NCI-H1092 treated with DMSO at 0.1 percent for 48 hours (cell line): ENCODE results near the gene DBP.

Source experiments
- DNase-seq: peaks from one replicate; lab custom pipeline; 2025; lab: John Stamatoyannopoulos, UW

DBP gene

DNA sequence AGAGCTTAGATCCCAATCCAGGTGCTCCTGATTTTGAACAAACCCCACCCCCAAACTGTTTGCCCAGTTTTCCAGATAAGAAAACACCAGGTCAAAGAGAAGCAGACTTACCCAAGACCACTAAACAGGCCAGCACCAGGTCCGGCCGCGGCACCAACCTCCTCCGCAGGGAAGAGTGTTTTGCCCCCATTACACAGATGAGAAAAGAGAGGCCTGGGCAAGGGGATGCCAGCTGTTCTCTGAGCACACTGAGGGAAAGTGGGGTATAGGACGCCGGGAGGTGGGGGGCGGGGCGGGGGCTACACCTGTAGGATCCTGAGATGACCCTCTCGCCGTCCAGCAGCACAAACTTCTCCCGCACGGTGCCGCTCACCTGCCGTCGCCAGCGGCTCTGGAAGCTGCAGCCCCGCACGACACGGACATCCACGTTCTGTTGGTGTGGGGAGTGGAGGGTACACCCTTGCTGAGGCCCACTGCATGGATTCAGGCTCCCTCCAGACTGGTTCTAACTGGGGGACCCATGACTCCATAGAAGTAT, 27.5 kb downstream of the DBP start:
- DNase-seq: no peak

DNA sequence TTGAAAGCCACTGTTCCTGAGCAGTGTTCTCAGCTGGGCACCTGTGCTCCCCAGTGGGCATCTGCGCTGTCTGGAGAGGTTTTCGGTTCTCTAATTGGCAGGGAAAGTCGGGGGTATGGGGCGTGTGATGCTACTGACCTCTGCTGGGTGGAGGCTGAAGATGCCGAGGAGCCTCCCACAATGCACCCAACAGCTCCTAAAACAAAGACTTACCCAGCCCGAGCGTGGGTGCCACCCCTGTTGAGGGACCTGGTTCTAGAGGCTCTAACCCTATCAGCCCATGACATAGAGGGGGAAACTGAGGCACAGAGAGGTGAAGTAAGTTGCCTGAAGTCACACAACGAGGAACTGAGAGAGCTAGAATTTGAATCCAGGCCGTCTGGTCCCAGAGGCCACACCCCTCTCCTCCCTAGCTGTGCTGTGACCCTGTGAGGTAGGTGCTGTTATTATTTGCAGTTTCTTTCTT, 28.3 kb downstream of the DBP start:
- peak; percentile 40 for DNase-seq

DNA sequence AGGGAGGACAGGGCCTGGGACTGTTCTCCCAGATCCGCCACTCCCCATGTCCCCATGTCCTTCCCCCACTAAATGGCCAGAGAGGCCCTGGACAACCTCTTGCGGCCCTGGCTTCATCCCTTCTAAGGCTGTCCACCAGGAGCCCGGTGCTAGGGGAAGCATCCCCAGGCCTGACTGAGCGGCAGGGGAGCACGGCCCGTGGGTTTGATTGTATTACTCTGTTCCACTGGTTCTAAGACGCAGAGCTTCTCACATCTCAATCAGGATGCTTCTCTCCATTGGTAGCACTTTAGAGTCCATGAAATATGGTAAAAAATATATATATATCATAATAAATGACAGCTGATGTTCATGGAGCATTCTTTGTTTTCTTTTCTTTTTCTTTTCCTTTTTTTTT, 29.8 kb downstream of the DBP start:
- DNase-seq: no peak

DNA sequence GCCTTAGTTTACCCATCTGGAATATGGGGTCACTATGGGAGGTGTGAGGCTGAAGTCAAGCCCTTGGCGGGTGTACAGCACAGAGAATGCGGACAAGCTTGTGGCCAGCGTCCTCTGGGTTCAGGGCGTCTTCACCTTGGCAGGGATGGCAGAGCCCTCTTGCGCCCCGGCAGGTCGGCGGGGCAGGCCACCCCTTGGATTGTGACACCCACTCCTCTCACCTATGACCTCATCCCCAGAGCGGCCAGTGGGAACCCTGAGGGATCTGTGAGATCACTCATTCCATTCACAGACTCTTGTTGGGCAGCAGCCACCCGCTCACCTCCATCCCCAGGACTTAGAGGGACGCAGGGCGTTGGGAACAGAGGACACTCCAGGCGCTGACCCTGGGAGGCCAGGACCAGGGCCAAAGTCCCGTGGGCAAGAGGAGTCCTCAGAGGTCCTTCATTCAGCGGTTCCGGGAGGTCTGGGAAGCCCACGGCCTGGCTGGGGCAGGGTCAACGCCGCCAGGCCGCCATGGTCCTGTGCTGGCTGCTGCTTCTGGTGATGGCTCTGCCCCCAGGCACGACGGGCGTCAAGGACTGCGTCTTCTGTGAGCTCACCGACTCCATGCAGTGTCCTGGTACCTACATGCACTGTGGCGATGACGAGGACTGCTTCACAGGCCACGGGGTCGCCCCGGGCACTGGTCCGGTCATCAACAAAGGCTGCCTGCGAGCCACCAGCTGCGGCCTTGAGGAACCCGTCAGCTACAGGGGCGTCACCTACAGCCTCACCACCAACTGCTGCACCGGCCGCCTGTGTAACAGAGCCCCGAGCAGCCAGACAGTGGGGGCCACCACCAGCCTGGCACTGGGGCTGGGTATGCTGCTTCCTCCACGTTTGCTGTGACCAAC, 30.5 kb downstream of the DBP start, which contains the start of gene SPACA4:
Gene SPACA4 (plus strand): TSS at position 280 of the 896 bp plus-strand sequence. CDS start 237 bp downstream, at position 517.
- DNase-seq: no peak

DNA sequence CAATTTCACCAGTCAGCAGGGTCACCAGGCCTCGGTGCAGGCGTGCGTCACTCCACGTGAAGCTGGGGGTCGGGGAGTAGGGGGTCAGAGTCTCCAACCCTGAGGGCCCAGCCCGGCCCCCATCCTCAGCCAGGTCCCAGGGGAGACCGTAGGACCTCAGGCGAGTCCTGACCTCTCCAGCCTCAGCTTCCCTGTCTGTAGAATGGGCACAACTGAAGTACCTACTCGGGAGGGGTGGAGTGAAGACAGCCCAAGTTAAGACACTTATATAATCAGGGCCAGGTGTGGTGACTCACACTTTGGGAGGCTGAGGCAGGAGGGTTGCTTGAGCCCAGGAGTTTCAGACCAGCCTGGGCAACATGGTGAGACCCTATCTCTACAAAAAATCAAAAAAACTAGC, 33.3 kb downstream of the DBP start:
- no peak for DNase-seq

DNA sequence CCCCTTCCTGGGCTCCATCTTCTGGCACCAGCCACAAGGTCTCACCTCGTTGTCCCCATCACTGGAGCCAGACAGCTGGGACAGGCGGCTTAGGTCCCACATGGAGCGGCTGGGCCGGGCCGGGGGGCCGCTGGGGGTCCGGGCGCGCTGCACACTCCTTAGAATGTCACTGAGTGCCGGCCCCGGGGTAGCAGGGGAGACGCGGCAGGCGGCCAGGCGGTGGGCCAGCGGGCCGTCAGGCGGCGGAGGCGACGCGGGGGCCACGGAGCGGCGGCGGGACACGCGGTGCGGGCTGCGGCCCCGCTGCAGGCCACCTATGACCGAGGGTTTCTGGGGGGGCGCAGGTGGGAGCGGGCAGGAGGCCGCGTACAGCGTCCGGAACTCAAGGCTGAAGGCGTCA, 33.7 kb downstream of the DBP start:
- no peak for DNase-seq

DNA sequence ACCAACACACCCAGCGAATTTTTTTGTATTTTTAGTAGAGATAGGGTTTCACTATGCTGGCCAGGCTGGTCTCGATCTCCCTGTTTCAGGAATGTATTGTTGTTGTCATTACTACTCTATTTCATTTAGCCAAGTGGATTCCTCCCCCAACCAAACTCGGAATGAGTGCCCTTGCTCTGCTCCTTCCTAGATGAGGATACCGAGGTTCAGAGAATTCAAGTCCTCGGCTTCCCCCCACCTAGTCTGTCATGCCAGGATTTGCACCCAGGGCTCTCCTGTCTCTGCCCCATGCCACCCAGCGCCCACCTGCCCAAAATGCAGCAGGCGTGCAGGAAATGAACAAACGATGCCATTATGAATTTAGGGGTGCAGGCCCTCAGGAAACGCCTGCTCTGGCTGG, 34.2 kb downstream of the DBP start:
- no peak for DNase-seq

DNA sequence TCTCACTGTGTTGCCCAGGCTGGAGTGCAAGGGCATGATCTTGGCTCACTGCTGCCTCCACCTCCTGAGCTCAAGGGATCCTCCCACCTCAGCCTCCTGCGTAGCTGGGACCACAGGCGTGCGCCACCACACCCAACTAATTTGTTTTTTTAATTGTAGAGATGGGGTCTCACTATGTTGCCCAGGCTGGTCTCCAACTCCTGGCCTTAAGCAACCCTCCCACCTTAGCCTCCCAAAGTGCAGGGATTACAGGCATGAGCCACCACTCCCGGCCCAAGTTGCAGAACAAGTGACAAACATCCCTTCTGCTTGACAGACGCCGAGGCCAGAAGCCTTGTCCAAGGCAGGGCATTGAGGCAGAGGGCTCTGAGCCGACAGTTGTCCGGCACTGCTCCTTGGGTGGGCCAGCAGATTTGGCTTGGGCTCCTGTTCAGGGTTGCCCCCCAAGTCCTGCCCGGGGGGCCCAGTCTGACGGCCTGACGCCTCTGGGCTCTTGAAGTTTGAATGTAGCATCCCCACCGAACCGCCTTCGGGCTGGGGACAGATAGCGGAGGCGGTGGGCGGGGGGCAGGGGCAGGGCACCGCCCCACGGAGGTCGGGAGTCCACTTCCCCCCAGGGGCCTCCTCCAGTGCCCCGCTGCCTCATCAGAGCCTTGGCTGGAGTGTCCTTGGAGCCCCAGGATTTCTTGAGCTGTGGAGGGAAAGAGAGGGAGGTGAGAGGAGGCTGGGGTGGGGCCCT, 36.3 kb downstream of the DBP start:
- no peak for DNase-seq

DNA sequence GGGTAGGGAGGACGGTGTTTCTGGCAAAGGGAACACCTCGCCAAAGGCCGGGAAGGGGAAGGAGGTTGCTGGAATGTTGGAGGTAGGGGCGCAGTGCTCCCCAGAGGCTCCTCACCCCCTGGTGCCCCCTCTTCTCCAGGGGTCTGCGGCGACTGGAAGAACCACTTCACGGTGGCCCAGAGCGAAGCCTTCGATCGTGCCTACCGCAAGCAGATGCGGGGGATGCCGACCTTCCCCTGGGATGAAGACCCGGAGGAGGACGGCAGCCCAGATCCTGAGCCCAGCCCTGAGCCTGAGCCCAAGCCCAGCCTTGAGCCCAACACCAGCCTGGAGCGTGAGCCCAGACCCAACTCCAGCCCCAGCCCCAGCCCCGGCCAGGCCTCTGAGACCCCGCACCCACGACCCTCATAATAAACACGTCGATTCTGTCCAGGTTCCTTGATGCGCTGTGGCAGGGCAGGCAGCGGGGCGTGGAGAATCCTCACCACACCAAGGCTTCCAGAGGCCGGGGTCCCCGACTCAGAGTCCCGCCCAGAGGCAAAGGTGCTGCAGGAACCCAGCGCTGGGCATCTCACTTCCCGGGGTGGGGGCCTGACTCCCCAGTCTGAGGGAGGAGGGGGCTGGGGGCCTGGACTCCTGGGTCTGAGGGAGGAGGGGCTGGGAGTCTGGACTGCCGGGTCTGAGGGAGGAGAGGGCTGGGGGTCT, 38.0 kb downstream of the DBP start:
- no peak for DNase-seq

DNA sequence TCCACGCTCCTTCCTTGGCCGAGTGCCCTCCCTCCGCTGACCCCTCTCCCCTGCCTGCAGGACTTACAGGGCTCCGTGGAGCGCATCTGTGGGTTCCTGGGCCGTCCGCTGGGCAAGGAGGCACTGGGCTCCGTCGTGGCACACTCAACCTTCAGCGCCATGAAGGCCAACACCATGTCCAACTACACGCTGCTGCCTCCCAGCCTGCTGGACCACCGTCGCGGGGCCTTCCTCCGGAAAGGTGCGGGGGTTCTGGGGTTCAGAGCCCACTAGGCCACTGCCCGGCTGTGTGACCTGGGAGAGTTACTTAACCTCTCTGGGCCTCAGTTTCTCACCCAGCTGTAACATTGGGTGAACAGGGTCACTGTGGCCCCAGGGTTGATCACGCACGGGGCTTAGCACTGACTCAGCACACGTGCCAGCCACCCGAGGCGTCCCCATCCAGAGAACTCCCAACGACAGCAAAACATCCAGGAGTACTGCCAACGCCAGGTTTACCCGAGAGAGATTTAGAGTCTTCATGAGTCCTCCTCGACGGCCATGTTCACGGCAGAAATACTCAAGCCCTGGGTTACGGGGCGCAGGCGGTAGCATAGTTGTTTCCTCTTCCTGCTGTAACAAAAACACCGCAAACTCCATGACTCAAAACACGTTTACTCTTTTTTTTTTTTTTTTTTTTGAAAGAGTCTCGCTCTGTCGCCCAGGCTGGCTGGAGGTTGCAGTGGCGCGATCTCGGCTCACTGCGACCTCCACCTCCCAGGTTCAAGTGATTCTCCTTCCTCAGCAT, 40.3 kb downstream of the DBP start:
- no peak for DNase-seq

DNA sequence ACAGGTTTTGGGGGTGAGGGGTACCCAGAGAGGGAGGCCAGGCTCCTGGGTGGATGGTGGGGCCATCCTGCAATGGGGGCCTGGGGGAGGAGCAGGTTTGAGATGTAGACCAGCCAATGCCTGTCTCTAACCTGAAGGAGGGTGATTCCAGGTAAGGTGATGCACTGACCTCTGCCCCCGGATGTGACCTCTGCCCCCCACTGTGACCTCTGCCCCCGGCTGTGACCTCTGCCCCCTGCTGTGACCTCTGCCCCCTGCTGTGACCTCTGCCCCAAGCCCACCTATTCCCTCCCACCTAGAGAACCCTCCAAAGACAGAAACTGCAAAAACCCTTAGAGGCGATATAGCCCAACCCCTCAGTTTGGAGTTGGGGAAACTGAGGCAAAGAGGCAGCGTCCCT, 40.9 kb downstream of the DBP start:
- DNase-seq: no peak

DNA sequence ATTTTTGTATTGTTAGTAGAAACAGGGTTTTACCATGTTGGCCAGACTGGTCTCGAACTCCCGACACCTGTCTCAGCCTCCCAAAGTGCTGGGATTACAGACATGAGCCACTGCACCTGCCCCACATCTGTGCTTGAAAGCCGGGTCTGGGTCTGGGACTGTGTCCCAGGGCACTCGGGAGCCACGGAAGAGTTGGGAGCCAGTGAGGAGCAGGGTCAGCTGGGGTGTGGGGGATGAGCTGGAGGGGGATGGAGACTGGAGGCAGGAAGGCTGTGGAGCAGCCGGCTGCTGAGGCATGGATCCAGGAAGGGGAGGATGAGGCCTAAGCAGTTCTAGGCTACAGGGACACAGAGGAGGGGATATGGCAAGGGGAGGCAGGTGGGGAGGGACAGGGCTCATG, 41.3 kb downstream of the DBP start:
- DNase-seq: no peak

DNA sequence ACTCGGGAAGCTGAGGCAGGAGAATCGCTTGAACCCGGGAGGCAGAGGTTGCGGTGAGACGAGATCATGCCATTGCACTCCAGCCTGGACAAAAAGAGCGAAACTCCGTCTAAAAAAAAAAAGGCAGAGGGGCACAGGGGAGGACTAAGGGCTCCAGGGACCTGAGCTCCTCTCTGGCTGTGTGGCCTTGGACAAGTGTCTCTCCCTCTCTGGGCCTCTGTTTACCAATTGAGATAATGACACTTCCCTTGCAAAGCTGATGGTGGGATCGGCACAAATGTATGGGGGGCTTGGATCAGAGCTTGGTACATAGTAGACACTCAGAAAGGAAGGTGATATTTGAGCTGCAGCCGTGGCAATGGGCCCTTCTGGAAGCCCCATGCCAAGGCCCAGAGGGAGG, 42.0 kb downstream of the DBP start:
- DNase-seq: no peak

DNA sequence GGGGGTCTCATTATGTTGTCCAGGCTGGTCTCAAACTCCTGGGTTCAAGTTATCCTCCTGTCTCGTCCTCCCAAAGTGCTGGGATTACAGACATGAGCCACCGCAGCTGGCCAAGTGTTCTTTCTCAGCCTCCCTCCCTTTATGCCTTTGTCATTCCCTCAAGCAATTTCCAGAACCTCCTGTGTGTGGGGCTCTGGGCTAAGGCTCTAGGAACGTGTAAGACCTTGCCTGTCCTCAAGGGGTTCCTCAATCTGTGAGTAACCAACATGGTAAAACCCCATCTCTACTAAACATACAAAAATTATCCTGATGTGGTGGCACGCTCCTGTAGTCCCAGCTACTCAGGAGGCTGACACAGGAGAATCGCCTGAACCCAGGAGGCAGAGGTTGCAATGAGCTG, 46.2 kb downstream of the DBP start:
- no peak for DNase-seq

DNA sequence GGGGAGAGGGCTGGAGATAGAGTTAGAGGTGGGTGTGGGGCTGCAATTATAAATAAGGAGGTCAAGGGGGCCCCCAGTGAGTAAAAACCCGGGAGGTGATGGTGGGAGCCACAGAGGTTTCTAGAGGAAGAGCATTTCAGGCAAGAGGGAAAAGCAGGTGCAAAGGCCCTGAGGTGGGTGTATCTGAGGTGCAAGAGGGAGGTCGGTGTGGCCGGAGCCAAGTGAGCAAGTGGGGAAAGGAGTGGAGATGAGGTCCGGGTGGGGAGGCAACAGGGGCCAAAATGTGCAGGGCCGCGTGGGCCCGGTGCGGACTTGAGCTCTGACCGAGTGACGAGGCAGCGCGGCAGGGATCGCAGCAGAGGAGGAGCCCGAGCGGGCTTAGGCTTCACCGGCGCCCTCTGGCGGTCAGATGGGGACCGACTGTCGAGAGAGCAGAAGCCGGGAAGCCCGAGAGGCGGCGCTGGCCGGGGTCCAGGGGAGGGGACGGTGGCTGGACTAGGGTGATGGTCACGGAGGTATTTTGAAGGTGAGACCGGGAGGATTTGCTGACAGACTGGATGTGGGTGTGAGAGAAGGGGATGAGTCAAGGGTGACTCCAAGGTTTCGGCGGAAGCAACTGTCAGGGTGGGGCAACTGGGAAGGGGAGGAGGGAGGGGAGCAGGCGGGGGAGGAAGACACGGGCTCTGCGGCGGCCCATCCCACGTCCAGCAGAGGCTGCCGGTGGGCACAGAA, 48.3 kb downstream of the DBP start:
- DNase-seq: peak; percentile 34

DNA sequence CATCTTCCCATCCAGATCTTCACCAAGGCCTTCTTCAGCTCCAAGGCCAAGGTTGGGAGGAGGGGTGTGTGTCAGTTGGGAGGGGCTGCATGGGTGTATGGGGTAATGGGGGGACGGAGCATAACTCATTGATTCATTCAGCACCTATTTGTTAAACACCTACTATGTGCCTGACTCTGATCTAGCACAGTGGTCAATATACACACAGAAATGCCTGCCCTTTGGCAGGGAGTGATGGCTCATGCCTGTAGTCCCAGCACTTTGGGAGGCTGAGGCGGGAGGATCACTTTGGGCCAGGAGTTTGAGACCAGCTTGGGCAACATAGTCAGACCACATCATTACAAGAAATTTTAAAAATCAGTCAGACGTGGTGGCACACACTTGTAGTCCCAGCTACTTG, 49.8 kb downstream of the DBP start:
- DNase-seq: no peak

DNA sequence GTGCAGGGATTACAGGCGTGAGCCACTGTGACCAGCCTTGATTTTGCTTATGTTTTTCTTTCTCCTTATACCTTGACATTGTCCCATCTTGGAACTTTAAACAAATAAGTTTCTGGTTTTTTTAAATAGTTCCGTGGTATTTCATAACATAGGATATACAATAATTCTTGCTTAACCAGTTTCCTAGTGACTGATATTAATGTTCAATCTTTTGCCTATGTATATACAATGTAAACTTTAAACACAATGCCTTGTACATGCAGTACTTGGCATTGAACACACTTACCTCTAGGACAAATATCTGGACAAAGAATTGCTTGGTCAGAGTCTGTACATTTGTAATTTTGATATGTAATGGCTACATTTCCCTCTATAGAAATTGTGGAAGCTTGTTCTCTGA, 55.0 kb downstream of the DBP start:
- DNase-seq: no peak
